A673 (cell line): ENCODE results near the gene SHLD1.

Experiments used
- CTCF ChIP-seq: fragments of 300-800, 200-600 bp; sonication (generic); conservative IDR thresholded peaks from 2 replicates; pipeline ENCODE4 v1.5.1; 2017; ENCODE audit warnings: low read depth, mild to moderate bottlenecking, antibody characterized with exemption, low read length, moderate library complexity, mixed read lengths
- EZH2 ChIP-seq: fragments of 200-600 bp; sonication (generic); IDR thresholded peaks from 2 replicates; pipeline ENCODE4 v1.6.1; 2017; ENCODE audit warnings: borderline replicate concordance, low read depth, mild to moderate bottlenecking, mixed read lengths, antibody characterized with exemption, low read length; ENCODE audit not compliant: poor library complexity, severe bottlenecking

DNA sequence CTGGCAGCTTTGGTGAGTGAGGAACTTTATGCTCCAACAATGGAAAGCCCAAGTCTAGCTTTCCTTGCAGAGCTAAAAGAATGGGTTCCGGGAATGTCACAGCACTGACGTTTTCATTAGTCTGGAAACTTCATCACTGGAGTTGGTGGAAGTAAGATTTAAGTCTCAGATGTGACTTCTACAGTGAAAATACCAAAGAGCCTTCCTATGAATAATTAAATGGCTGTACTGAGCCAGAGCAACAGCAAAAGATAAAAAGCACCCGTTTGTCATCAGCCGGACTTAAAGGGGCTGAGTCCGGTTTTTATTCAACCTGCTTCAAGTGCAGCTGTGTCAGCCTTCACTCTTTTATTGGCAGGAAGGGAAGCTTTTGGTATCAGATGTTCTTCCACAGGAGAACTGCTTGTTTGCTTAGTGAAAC, 46.5 kb upstream of the SHLD1 start:
- TF ChIP-seq CTCF (no peak), EZH2 (no peak)
